Measurements from ENCODE around the gene SDK1.

SDK1 gene

GRCh38 chr7:3425087-3425486 is 124.0 kb downstream of the SDK1 start:
- no peak for DNase-seq

GRCh38 chr7:3426064-3426463 is 125.0 kb downstream of the SDK1 start:
- no peak for DNase-seq

- no peak for DNase-seq
Observed at GRCh38 chr7:3427957-3428356, 126.9 kb downstream of the SDK1 start.

GRCh38 chr7:3429981-3430380 is 128.9 kb downstream of the SDK1 start:
- no peak for DNase-seq

GRCh38 chr7:3430588-3430987 is 129.5 kb downstream of the SDK1 start:
- no peak for DNase-seq

- DNase-seq, result no peak
Observed at GRCh38 chr7:3431306-3431705, 130.3 kb downstream of the SDK1 start.

- DNase-seq, result no peak
Observed at GRCh38 chr7:3432911-3433310, 131.9 kb downstream of the SDK1 start.

- DNase-seq, result no peak
Observed at GRCh38 chr7:3434611-3435010, 133.6 kb downstream of the SDK1 start.

GRCh38 chr7:3436112-3436511 is 135.1 kb downstream of the SDK1 start:
- DNase-seq, result no peak

- no peak for DNase-seq
Observed at GRCh38 chr7:3436746-3437145, 135.7 kb downstream of the SDK1 start.

GRCh38 chr7:3437467-3437866 is 136.4 kb downstream of the SDK1 start:
- DNase-seq, result no peak

GRCh38 chr7:3438352-3438751 is 137.3 kb downstream of the SDK1 start:
- no peak for DNase-seq

- DNase-seq, result no peak
Observed at GRCh38 chr7:3439333-3440030, 138.4 kb downstream of the SDK1 start.

GRCh38 chr7:3440509-3440908 is 139.5 kb downstream of the SDK1 start:
- DNase-seq, result no peak

GRCh38 chr7:3443716-3444115 is 142.7 kb downstream of the SDK1 start:
- no peak for DNase-seq

- DNase-seq, result no peak
Observed at GRCh38 chr7:3446786-3447185, 145.7 kb downstream of the SDK1 start.

GRCh38 chr7:3451701-3452100 is 150.6 kb downstream of the SDK1 start:
- DNase-seq, result no peak

- no peak for DNase-seq
Observed at GRCh38 chr7:3453398-3453797, 152.3 kb downstream of the SDK1 start.

GRCh38 chr7:3455806-3456595 is 154.9 kb downstream of the SDK1 start:
- DNase-seq, result no peak

- no peak for DNase-seq
Observed at GRCh38 chr7:3459111-3459510, 158.1 kb downstream of the SDK1 start.

GRCh38 chr7:3461923-3462322 is 160.9 kb downstream of the SDK1 start:
- no peak for DNase-seq

GRCh38 chr7:3463696-3464095 is 162.6 kb downstream of the SDK1 start:
- DNase-seq, result no peak

GRCh38 chr7:3464900-3465622 is 164.0 kb downstream of the SDK1 start:
- no peak for DNase-seq

GRCh38 chr7:3466261-3466660 is 165.2 kb downstream of the SDK1 start:
- DNase-seq, result no peak
